Testis (tissue), 2 donors: ENCODE results near the gene CEP57.
"Not testable (repeated sequence)": the region's sequence is repeated elsewhere in the genome, so short reads cannot be mapped to it uniquely, and the experiment has no call there.

Experiments
- POLR2A ChIP-seq: fragments of 450-650 bp; IDR thresholded peaks from one replicate; pipeline ENCODE4 v1.6.1; 2017; ENCODE audit warnings: antibody characterized with exemption, mild to moderate bottlenecking, moderate library complexity
- TF ChIP-seq, protein P1 (sequence below), 3 experiments: fragments of 450-650 bp in 2 of 3; fragments of 200-600 bp in 1 of 3; sonication (generic) in 1 of 3; IDR thresholded peaks; one replicate each; pipeline ENCODE4 v1.5.1; 2016 to 2019; ENCODE audit warnings: antibody characterized with exemption in 3 of 3, mild to moderate bottlenecking in 2 of 3, moderate library complexity in 1 of 3

DNA sequence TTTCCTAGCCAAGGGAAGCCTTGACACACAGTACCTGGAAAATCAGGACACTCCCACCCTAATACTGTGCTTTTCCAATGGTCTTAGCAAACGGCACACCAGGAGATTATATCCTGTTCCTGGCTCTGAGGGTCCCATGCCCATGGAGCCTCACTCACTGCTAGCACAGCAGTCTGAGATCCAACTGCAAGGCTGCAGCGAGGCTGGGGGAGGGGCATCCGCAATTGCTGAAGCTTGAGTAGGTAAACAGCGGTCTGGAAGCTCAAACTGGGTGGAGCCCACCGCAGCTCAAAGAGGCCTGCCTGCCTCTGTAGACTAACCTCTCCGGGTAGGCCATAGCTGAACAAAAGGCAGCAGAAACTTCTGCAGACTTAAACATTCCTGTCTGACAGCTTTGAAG, 16.2 kb downstream of the CEP57 start:
- TF ChIP-seq POLR2A, result not testable (repeated sequence)
- TF ChIP-seq, protein P1, sequence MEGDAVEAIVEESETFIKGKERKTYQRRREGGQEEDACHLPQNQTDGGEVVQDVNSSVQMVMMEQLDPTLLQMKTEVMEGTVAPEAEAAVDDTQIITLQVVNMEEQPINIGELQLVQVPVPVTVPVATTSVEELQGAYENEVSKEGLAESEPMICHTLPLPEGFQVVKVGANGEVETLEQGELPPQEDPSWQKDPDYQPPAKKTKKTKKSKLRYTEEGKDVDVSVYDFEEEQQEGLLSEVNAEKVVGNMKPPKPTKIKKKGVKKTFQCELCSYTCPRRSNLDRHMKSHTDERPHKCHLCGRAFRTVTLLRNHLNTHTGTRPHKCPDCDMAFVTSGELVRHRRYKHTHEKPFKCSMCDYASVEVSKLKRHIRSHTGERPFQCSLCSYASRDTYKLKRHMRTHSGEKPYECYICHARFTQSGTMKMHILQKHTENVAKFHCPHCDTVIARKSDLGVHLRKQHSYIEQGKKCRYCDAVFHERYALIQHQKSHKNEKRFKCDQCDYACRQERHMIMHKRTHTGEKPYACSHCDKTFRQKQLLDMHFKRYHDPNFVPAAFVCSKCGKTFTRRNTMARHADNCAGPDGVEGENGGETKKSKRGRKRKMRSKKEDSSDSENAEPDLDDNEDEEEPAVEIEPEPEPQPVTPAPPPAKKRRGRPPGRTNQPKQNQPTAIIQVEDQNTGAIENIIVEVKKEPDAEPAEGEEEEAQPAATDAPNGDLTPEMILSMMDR (IDR thresholded peaks at IDR 0.05), result not testable (repeated sequence)
